AG10803 (cell line): ENCODE results near the gene OLFML1.

ENCODE experiments used
- DNase-seq: peaks from one replicate; pipeline ENCODE4 v3.0.0; 2010; ENCODE audit warnings: low read depth
- H3K4me3 ChIP-seq: 2 replicates; pipeline ENCODE4 v1.5.1; 2011; ENCODE audit warnings: mild to moderate bottlenecking, low read length, control low read depth
- CTCF ChIP-seq: conservative IDR thresholded peaks from 2 replicates; pipeline ENCODE4 v1.5.1; 2011; ENCODE audit warnings: mild to moderate bottlenecking, low read length, control low read depth, inconsistent platforms

The OLFML1 gene

DNA sequence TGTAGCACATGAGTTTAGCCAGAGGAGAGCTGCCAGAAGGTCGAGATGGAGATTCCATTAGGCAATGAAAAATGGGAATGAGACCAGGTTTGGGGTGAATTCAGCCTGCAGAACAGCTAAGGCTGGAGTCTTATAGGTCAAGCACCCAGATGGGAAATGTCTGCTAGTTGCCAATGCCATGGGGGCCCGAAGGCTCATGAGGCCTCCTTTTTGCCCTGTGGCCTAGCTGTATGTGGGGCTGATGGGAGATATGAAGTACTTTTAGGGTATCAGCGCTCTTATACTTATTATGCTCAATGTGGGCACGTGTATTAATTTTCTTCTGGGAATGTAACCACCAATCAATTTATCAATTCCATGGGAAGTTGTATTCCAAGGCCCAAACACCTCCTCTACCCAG is 37.2 kb downstream of the OLFML1 start:
- no peak overlapping the region for H3K4me3 ChIP-seq
- TF ChIP-seq CTCF = no peak
- DNase-seq = no peak

- TF ChIP-seq CTCF = no peak
- DNase-seq = no peak
- no peak overlapping the region for H3K4me3 ChIP-seq
These were observed 38.3 kb downstream of the OLFML1 start for GRCh38 chr11:7523416-7524210.

DNA sequence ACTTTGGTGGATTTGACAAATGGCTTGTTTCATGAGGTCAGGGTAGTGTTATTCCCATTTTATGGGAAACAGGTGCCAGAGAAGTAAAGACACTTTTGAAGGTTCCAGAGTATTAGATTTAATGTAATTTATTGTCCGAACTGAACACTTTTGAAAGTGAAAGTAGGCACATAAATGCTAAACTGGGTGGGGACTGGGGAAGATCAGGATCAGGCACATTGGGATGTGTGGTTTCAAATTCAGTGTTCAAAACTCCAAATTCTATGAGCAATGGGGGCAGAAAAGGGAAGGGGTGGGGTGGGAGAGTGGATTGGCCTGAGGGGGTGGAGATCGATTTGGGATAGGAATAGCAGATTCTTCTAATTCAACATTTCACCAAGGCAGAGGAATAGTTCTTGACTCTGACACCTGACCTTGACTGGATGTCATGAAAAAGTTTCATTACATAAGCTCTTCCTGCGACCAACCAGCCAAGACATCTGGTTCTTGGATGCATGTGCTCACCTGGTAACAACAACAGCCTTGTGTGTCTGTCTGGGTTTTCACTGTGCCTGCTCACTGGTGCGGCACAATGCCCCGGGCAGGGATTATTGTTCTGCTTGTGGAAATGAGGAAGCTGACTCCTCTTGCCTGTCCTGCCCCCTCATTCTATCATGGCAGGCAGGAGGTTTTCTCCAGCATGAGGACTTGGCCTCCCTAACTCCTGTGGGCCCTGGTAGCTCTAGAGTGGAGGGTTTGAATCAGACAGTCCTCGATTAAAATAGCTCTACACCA is 39.3 kb downstream of the OLFML1 start:
- TF ChIP-seq CTCF = no peak
- H3K4me3 ChIP-seq = no peak overlapping the region
- no peak for DNase-seq

GRCh38 chr11:7525424-7525823 is 40.1 kb downstream of the OLFML1 start:
- H3K4me3 ChIP-seq = no peak overlapping the region
- no peak for TF ChIP-seq CTCF
- no peak for DNase-seq

DNA sequence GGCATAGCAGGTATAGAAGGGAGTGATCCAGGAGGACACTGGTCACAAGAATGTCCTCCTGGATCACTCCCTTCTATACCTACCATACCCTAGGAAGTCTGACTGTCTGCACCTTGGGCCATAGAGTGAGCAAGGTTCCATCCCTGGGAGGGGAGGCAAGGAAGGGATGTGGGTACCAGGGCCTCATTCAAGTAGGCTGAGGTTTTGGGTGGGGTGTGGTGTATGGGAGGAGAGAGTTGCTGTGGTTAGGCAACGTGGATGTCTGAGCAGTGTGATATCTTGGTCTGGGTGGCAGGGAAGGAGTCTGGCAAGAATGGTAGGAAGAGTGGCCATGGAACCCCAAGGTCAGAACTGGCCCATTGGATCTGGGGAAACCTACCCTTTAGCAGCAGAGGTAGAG is 41.7 kb downstream of the OLFML1 start:
- H3K4me3 ChIP-seq = no peak overlapping the region
- DNase-seq = no peak
- TF ChIP-seq CTCF = no peak

GRCh38 chr11:7528514-7529049 is 43.3 kb downstream of the OLFML1 start:
- TF ChIP-seq CTCF = no peak
- DNase-seq = no peak
- H3K4me3 ChIP-seq = no peak overlapping the region
